HG03558 (cell line): Measurements from ENCODE around the gene PCDH8.

Source experiments
- ATAC-seq: cut with Tn5 transposase; IDR thresholded peaks from one replicate; pipeline ENCODE4 v1.9.1; 2021; ENCODE audit warnings: moderate number of reproducible peaks; ENCODE audit not compliant: unreplicated experiment; ENCODE audit errors: extremely low read depth

PCDH8 gene

GRCh38 chr13:52851137-52851962, 2.9 kb upstream of the PCDH8 start:
- ATAC-seq: peak; percentile 58

DNA sequence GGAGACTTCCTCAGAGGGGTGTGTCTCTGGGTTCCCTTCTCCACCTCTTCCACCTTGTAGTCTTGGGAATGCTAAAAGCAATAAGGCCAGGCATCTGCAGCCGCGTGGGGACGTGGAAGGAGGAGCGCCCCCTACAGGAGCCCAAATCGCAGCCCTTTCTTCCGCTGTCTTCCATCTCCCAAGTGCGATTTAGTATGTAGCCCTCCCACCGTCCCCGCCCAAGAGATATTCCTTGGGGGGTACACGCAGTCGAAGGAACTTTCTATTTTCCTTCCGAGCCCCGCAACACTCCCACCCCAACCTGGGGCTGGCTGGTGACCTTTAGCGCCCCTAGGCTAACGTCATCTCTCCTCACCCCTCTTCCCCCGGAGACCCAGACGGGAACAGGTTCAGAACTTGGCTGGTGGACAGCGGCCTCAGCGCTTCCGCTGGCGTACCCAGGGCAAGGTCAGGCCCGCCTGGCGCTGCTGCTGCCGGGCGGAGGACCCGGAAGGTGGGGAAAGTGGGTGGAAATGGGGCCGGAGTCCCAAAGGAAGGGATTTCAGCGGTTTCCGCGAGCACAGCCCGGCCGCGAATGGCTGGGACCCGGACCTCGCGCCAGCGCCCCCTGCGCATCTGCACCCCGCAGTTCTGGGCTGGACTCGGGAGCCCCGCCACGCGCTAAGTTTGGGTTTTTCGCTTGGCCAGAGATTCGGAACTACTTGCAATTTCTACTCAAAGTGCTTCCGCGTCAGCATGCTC, 2.1 kb upstream of the PCDH8 start:
- ATAC-seq: no peak

GRCh38 chr13:52850072-52850395, 1.6 kb upstream of the PCDH8 start:
- no peak for ATAC-seq

GRCh38 chr13:52849291-52850071, 1.0 kb upstream of the PCDH8 start:
- no peak for ATAC-seq

GRCh38 chr13:52847682-52848432, 583 bp downstream of the PCDH8 start:
- no peak for ATAC-seq

- no peak for ATAC-seq
Measured at GRCh38 chr13:52847322-52847681, 1.1 kb downstream of the PCDH8 start.

- ATAC-seq: no peak
Measured at GRCh38 chr13:52846567-52847321, 1.7 kb downstream of the PCDH8 start.

GRCh38 chr13:52845766-52846566, 2.5 kb downstream of the PCDH8 start:
- no peak for ATAC-seq

GRCh38 chr13:52845334-52845761, 3.1 kb downstream of the PCDH8 start:
- ATAC-seq: no peak

GRCh38 chr13:52844836-52845235, 3.6 kb downstream of the PCDH8 start:
- no peak for ATAC-seq

GRCh38 chr13:52842441-52842840, 6.0 kb downstream of the PCDH8 start:
- ATAC-seq: no peak

- ATAC-seq: no peak
Measured at GRCh38 chr13:52840066-52840465, 8.4 kb downstream of the PCDH8 start.

DNA sequence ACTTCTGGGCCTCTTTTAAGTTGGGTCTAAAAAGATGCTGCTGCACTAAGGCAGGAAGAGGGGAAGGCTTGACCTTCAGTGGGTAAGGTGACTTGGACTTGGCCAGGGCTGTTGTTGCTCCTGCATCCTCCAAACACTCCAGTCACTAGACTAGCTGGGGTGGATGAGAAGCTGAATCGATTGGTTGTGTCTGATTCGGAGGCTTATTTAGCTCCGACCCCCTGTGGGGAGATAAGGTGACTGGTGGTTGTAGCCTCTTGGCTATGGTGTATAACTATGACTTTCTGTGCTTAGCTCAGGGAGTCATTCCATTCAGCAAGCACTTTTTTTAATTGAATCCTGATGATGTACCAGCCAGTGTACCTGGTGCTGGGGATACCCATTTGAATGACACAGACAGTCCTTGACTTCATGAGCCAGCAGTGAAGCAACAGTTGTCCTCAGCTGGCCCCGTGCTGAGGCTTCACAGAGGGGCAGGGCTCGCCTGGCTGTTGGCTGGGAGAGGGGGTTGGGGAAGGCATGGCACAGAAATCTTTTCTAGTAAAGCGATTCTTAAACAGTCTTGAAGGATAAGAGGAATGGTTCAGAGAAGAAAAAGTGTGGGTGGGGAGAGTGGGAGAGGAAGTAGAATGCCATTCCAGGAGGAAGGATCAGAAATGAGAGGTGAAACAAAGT, 9.9 kb downstream of the PCDH8 start:
- ATAC-seq: no peak

GRCh38 chr13:52837850-52838249, 10.6 kb downstream of the PCDH8 start:
- no peak for ATAC-seq

GRCh38 chr13:52835071-52835839, 13.2 kb downstream of the PCDH8 start:
- ATAC-seq: no peak

GRCh38 chr13:52833296-52833875, 15.1 kb downstream of the PCDH8 start:
- ATAC-seq: no peak

- ATAC-seq: no peak
Measured at GRCh38 chr13:52832313-52832712, 16.1 kb downstream of the PCDH8 start.
